ENCODE results near the gene GGA2. TPM values are rescaled to one million over a fixed set of nuclear protein-coding genes. Genes with fewer than 3 reads are reported as not detected.
"Not testable (repeated sequence)": the region's sequence is repeated elsewhere in the genome, so short reads cannot be mapped to it uniquely, and the experiment has no call there.

Gene GGA2
- total RNA-seq, 1 experiment from 2014 or later, result 28.8 TPM

DNA sequence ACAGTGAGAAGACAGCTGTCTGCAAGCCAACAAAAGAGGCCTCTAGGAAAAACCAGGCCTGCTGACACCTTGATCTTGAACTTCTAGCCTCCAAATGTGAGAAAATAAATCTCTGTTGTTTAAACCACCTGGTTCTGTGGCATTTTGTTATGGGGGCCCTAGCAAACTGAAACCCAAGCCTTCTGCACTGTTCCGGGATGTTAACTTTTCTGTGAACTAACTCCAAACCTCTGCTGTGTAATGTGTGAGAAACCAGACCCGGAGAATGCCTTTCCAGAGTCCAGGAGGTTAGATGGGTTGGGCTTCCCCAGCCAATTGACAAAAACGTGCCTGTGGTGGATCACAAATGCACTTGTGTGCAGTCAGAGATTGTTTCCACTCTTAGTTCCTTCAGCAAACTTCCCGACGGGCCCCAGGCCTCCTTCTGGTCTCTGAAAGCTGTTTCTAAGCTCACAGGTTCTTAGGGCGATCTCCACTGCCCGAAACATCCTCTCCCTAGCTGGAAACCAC lies 13.6 kb upstream of the GGA2 start:
- no peak for DNase-seq (ENCODE audit: low spot score)

DNA sequence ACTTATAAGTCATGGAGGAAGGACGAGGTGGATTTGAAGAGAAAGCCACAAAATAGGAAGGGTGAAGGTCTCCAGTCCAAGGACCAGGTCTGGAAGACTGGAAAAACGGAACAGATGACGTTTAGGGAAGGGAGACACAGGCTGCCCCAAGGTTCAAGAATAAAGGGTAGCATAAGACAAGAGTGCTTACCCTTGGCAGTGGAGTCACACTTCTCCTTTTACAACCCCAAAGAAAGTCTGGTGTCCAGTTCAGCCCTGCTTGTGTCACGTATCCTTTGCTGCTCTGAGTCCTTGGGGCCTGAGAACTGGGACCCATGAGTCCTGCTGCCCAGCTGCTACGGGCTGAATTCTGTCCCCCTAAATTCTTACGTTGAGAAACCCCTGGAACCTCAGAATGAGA lies 13.0 kb upstream of the GGA2 start:
- DNase-seq (ENCODE audit: low spot score), result no peak

DNA sequence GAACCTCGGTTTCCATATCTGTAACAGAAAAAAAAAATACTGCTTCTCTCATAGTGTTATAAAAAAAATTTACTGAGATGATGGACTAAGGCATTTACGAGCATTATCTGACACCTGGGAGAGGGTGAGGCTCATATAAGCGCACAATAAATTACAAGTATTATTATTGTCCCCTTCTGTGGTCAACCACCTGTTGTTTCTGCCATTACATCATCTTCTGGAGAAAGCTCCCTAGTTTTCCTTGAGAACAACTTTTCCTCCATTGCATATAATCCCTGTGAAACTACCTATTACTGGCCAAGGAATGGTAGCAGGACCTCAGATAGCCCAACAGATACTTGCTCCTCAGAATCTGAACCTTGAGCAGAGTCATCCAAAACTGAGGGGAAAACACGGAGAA lies 11.7 kb upstream of the GGA2 start:
- DNase-seq (ENCODE audit: low spot score), result no peak

DNA sequence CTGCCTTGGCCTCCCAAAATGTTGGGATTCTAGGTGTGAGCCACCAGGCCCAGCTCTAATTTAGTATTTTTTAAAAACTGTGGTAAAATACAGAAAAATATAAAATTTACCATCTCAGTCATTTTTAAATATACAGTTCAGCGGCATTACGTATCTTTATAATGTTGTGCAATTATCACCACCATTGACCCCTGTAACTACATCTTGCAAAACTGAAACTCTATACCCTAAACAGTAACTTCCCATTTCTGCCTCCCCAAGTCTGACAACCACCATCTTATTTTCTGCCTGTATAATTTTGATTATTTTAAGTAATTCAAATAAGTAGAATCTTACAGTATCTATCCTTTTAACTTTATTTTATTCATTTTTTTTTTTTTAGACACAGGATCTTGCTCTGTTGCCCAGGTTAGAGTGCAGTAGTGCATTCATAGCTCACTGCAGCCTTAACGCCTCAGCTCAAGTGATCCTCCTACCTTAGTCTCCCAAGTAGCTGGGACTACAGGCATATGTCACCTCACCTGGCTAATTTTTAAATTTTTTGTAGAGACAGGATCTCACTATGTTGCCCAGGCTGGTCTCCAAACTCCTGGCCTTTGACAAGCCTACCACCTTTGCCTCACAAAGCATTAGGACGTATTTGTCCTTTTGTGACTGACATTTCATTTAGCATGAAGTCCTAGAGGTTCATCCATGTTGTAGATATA lies 10.9 kb upstream of the GGA2 start:
- DNase-seq (ENCODE audit: low spot score), result no peak

DNA sequence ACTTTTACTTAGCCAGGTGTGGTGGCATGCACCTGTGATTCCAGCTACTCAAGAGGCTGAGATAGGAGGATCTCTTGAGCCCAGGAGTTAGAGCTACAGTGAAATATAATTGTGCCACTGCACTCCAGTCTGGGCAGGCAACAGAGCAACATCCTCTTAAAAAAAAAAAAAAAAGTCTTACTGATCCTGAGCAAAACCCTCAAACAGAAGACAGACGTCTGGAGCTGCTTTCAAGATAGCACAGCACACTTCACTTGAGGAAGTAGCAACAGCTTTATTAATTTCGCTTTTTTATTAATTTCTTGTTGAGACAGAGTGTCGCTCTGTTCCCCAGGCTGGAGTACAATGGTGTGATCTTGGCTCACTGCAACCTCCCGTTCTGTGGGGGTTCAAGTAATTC lies 10.2 kb upstream of the GGA2 start:
- DNase-seq (ENCODE audit: low spot score), result no peak

DNA sequence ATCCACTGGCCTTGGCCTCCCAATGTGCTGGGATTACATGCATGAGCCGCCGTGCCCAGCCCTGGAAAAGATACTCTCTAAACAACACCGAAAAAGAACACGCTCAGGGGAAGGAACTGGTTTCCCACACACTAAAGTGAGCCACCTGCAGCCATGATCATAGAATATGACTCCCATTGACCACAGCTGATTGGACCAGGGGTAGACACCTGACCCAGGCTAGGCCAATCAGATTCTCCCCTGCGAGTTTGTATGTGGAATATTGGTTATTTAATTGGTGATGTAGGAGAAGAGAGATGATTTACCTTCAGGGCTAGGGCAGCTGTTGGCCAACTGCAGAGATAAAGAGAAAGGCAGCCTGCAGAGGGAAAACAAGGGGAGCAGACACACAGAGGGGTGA lies 9.0 kb upstream of the GGA2 start:
- DNase-seq (ENCODE audit: low spot score), result no peak

DNA sequence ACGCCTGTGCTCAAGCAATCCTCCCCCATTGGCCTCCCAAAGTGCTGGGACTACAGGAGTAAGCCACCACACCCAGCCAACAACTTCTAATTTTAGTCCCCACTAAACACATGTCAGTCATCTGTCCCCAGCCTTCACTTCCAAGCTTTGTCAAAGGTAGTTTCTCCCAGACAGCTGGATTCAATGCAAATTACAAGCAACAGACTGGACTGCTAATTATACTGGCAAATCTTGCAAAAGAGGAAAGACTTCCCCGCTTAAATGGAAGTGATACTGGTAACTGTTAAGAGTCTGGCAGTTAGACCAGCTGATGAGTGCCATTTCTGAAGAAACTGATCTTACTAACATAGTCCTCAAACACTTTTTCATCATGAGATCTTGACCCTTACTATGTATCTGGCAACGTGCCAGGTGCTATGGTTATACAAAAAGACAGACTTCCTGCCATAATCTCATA lies 8.2 kb upstream of the GGA2 start:
- DNase-seq (ENCODE audit: low spot score), result no peak

DNA sequence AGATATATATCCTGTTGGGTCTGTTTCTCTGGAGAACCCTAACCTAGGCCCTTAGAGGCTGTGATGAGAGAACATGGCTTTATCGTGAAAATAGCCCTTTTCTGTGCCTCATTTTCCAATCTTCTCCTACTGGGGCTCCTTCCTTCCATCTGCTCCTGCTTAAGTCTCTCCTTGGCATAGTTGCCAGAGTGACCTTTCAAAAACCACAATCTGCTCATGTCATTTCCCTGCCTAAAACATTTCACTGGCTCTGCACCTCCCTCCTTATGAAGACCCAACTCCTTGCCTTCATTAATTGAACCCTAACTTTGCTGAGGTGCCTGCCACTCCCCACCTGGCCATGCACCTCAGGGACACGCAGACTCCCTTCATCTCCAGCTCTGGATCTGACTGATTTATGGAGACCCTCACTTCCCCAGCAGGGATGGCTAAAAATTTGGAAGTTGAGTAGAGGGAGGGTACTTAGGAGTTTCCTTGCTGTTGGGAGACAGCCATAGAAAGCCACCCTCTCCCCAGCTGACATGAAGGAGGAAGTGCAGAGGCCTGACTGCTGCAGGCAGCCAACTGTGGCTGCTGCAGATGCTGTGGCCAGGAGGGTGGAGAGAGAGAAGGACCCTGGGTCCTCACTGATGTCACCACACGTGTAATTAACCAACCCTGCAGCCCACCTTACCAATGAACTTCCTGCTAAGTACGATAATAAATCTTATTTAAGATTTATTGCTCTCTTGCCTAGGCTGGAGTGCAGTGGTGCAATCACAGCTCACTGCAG lies 6.3 kb upstream of the GGA2 start:
- no peak for DNase-seq (ENCODE audit: low spot score)

DNA sequence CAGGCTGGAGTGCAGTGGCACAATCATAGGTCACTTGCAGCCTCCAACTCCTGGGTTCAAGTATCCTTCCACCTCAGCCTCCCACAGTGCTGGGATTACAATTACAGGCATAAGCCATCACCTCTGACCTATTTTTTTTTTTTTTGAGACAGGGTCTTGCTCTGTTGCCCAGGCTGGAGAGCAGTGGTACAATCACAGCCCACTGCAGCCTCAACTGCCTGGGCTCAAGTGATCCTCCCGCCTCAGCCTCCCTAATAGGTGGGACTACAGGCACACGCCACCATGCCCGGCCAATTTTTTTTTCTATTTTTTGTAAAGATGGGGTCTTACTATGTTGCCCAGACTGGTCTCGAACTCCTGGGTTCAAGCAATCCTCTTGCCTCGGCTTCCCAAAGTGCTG lies 5.6 kb upstream of the GGA2 start:
- DNase-seq (ENCODE audit: low spot score), result no peak

DNA sequence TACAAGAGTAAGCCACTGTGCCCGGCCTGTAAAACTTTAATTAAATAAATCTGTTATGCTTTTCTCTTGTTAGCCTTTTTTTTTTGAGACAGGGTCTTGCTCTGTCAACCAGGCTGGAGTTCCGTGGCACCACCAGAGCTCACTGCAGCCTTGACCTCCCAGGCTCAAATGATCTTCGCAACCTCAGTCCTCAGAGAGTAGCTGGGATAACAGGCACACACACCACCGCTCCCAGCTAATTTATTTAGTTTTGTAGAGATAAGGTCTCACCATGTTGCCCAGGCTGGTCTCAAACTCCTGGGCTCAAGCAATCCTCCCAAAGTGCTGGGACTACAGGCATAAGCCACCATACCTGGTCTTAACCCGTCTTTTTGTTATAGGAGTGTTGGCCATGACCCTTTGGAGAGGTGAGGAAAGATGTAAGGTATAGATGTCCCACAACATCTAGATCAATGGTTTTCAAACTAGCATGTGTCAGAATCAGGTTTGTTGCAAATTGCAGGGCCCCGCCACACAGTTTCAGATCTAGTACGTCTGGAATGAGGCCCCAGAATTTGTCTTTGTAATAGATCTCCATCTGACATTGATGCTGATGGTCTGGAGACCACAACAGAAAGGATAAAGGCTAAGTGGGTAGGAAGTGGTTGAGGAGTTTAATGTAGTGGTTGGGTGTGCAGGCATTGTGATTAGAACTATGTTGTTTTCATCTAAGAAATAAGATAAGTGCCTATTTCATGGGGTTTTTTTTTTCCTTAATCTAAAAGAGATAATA lies 4.3 kb upstream of the GGA2 start:
- DNase-seq (ENCODE audit: low spot score), result no peak

DNA sequence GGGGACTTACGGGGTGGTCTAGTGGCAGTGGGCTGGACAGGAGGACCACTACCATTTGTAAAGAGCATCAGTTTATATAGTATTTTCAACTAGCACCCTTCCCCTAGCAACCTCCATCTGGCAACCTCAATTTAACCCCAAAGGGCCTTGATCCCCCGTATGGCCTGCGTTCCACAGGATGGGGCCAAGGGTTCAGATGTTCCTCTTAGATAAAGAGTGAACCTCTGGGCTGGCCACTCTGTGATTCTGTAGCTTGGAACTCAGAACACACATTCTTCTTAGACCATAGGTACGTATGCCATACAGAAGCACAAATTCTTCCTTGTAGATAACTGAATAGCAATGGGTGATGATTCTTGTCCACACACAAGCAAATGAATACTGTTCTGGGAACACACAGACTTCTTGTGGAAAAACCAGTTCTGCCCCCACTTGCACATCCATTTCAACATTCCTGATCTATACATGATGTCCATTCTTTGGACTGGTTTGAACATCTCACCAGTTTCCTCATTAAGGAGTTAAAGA lies 1.9 kb upstream of the GGA2 start:
- DNase-seq (ENCODE audit: low spot score), result no peak

DNA sequence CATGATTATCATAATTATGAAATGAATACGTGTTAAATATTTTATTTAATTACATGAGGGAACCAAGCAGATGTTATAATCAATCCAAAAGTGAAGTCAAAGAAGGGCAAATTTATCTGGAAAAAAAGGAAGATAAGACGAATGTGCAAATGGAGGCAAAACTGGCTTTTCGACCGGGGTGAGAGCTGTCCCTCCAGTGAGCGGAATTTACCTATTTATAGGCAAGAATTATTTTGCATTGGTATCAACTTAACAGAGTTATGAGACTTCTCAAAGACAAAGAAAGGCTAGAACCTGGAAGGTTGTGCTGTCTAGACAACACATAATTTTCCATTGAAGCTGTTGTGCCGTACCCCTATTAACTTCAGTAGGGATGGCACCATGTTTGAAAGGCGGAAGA lies 1.4 kb upstream of the GGA2 start:
- DNase-seq (ENCODE audit: low spot score), result no peak

DNA sequence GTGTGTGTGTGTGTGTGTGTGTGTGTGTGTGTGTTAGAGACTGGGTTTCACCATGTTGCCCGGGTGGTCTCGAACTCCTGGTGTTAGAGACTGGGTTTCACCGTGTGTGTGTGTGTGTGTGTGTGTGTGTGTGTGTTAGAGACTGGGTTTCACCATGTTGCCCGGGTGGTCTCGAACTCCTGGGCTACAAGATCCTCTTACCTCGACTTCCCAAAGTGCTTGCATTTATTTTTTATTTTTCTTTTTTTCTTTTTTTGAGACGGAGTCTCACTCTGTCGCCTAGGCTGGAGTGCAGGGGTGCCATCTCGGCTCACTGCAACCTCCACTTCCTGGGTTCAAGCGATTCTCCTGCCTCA lies 599 bp upstream of the GGA2 start:
- not testable (repeated sequence) for DNase-seq (ENCODE audit: low spot score)

DNA sequence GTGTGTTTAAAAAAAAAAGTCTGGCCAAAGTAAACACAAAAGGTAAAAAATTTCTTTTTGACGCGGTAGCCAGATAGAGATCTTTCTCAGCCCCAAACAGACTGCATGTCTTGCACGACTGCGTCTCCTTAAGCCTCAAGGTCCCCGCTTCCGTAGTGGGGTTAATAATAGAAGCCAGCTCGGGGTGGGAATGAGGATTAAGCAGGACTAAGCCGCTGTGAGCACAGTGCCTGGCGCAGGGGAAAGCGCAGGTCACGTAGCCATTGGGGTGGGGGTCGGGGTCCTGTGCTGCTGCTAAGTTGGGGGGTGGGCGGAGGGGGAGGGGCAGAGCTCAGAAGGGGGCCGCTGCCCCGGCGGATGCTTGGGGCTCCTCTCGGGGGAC lies 521 bp downstream of the GGA2 start:
- no peak for DNase-seq (ENCODE audit: low spot score)

DNA sequence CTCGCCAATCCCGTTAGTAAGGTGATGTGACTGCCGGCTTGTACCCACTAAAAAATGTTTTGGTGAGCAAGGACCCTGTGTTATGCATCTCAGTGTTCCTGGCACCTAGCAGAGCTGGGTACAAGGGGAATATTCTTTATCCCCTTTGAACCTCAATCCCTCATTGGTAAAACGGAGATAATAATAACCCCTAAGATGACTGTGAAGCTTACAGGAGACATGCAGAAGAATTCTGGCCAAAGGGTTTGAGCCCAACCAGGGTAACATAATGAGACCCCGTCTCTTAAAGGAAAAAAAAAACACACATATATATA lies 896 bp downstream of the GGA2 start:
- no peak for DNase-seq (ENCODE audit: low spot score)

DNA sequence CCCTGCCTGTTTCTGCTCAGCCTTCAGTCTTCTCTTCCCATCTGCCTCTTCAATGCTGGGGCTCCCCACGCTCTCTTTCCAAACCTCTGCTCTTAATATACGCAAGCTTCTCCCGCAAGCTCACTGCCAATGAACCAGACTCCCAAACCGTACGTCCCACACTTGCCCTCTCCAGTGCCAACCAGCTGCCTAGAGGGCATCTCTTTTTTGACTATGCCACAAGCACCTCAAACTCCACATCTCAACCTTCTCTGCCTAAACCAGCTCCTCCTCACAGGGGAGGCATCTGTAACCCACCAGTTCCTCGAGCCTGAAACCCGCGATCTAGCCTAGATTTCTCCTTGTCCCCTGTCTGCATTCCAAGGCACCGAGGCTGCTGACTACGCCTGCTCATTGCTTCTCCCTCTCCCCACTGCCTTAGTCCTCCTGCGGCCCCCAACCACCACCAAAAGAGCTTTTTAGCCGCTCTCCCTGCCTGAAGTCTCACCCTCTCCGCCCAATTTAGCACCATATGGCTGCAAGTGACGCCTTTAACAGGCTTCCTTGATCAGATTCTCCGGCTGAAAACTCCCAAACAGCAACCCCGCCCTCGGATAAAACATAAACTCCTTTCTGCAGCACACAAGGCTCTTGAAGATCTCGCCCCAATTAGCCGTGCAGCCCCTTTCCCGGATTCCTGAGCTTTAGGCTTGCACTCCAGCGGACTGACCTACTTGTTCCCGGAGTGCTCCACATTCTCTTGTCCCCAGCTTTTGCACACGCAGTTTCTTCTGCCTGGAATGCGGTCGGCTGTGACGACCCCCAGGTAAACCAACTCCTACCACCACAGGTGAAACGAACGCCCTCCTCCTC lies 1.5 kb downstream of the GGA2 start:
- DNase-seq (ENCODE audit: low spot score), result no peak

DNA sequence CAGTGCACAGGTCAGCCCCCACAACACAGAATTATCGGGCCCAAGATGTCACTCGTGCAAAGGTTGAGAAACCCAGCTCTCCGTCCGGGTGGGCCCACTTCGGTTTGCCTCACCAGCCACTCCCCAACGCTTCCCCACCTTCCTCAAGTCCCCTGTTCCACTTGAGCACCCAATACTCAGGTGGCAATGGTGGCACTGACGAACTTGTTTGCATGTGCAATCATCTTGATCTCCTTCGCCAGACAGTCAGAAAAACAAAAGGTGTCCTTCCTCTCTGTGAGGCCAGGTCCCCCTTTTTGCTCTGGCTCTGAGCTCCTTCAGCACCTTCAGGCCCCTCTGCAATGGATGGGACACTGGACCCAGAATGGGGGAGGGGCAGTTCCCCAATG lies 3.7 kb downstream of the GGA2 start:
- DNase-seq (ENCODE audit: low spot score), result no peak

DNA sequence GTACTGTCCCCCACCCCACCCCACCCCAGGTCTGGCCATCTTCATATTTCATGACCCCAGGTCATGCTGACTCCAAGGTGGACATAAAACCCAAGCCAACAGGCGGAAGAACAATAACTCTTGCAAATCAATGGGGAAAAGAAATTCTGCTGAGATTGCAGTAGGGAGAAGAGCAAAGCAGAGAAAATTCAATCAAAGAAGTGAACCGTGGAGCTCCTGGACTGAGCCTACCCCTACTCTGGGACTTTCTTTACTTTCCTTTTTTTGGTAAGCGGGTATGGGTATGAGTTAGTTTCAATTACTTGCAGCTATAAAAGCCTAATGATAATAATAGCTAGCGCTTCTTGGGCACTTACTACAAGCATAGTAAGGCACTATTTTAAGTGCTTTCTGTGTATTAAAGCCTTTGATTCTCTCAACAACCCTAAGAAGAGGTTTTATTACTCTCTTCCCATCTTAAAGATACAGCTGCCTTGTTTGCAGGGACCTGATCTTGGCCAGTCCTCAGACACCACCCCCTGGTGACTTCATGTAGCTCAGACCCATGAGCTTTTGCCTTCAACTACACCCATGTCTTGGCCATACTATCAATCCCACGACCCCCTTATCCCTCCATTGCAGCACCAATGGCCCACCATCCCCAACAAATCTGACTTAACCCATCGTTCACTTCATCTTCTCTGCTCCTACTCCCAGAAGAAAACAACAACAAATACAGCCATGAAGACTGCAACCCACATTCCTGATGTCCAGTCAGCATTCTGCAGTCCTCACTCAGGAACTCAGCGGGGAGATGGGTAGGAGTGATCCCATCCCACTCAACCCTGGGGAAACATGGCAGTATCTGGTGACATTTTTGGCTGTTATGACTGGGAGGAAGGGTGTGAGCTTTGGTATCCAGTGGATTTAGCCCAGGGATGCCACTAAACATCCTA lies 4.4 kb downstream of the GGA2 start:
- DNase-seq (ENCODE audit: low spot score), result no peak

DNA sequence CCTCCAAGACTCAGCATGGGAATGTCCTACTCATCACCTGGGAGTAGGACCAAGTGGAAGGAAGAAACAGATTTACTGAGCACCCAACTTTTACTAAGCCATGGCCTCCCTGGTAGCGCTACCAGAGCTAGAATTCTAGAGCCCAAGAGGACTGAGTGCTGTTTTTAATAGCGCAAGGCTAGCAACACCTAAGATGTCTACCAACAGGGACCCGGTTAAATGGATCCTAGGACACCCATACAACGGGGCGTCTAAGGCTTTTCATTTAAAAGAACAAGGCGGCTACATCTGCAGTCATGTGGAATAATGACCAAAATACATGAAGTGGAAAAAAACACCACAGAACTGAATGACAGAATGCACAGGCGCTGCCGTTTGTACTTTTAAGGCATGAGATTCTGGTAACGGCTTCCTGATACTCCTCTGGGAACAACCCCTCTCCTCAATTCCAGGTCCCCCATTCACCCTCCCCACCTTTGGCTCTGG lies 5.1 kb downstream of the GGA2 start:
- DNase-seq (ENCODE audit: low spot score), result no peak

DNA sequence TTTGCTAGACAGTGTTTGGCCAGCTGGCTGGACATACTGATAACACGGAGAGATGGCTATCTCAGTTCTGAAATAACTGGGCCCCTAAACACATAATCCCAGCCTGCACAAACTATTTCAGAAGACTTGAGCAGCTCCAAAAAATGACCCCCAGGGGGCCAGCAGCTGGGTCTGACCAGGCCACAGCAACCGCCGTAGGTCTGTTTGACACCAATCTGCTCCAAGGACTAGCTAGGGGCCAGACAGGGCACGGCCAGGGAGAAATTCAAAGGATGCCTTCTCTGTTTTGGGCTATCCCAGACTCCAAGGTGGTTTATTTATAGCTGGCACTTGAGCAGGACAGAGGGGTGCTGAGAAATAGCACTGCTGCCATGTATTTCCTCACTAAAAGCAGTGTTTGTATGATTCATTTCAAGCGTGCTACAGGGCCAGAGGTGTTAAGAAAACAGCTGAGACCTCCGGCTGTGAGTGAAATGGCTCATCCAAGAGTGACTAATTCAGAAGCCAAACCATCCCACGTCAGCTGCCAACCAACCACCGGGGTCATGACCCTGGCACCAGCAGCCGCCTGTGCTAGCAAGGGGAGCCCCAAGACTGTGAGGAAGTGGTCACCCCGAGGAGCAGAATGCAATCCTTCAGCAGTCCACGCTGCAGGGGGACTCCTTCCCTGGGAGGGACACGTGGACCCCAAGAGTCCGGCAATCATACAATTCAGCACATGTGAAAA lies 5.7 kb downstream of the GGA2 start:
- DNase-seq (ENCODE audit: low spot score), result peak; percentile 88
